NOMO-1 (cell line): Measurements from ENCODE around the gene TSPAN15.
"Not testable (repeated sequence)": the region's sequence is repeated elsewhere in the genome, so short reads cannot be mapped to it uniquely, and the experiment has no call there.

Experiments
- DNase-seq, 2 experiments: peaks; one replicate each; lab custom pipeline; 2025; ENCODE audit not compliant: unreplicated experiment in 2 of 2; lab: John Stamatoyannopoulos, UW

TSPAN15 gene

GRCh38 chr10:69481811-69482524 is 30.7 kb downstream of the TSPAN15 start:
- DNase-seq: no peak

GRCh38 chr10:69483963-69484362 is 32.7 kb downstream of the TSPAN15 start:
- peak in 1 of 2 experiments; percentile 6 for DNase-seq

- no peak for DNase-seq
These were observed 33.5 kb downstream of the TSPAN15 start for GRCh38 chr10:69484736-69485135.

GRCh38 chr10:69486922-69487730 is 35.9 kb downstream of the TSPAN15 start:
- no peak for DNase-seq

GRCh38 chr10:69488149-69488844 is 37.0 kb downstream of the TSPAN15 start:
- DNase-seq: not testable (repeated sequence)

GRCh38 chr10:69488856-69489255 is 37.6 kb downstream of the TSPAN15 start:
- DNase-seq: not testable (repeated sequence)

- no peak for DNase-seq
These were observed 38.3 kb downstream of the TSPAN15 start for GRCh38 chr10:69489506-69490090.

- no peak for DNase-seq
These were observed 39.6 kb downstream of the TSPAN15 start for GRCh38 chr10:69490876-69491275.

- DNase-seq: no peak
These were observed 40.3 kb downstream of the TSPAN15 start for GRCh38 chr10:69491611-69492010.

GRCh38 chr10:69492091-69492745 is 41.0 kb downstream of the TSPAN15 start:
- no peak for DNase-seq

GRCh38 chr10:69492746-69493462 is 41.6 kb downstream of the TSPAN15 start:
- DNase-seq: no peak

GRCh38 chr10:69494626-69495558 is 43.6 kb downstream of the TSPAN15 start:
- DNase-seq: no peak

- DNase-seq: no peak
These were observed 44.4 kb downstream of the TSPAN15 start for GRCh38 chr10:69495666-69496065.

- DNase-seq: no peak
These were observed 45.3 kb downstream of the TSPAN15 start for GRCh38 chr10:69496352-69497230.

- no peak for DNase-seq
These were observed 45.9 kb downstream of the TSPAN15 start for GRCh38 chr10:69497231-69497561.

GRCh38 chr10:69497611-69498390 is 46.5 kb downstream of the TSPAN15 start:
- DNase-seq: no peak
